HL-60/S4 treated with retinoic acid at 250 ng/mL for 4 days and 3 days (cell line): Measurements from ENCODE around the gene COL24A1.
"Not testable (repeated sequence)": the region's sequence is repeated elsewhere in the genome, so short reads cannot be mapped to it uniquely, and the experiment has no call there.

Source experiments
- in situ Hi-C: fragments of 300-500 bp; cut with MboI; formaldehyde crosslinking; loops from 2 replicates; pipeline ENCODE4 v1.7.0; 2022; ENCODE audit warnings: low sequenced_read_pairs

Gene COL24A1

GRCh38 chr1:86153836-86154235 is 2.7 kb downstream of the COL24A1 start:
- in situ Hi-C loops: no loop called here

- in situ Hi-C loops: no loop called here
Observed at GRCh38 chr1:86152887-86153286, 3.7 kb downstream of the COL24A1 start.

- in situ Hi-C loops: no loop called here
Observed at GRCh38 chr1:86151427-86151826, 5.1 kb downstream of the COL24A1 start.

GRCh38 chr1:86150553-86151055 is 6.0 kb downstream of the COL24A1 start:
- in situ Hi-C loops: no loop called here

- in situ Hi-C loops: no loop called here
Observed at GRCh38 chr1:86149591-86149990, 7.0 kb downstream of the COL24A1 start.

GRCh38 chr1:86147755-86148154 is 8.8 kb downstream of the COL24A1 start:
- in situ Hi-C loops: no loop called here

- in situ Hi-C loops: no loop called here
Observed at GRCh38 chr1:86146566-86146965, 10.0 kb downstream of the COL24A1 start.

GRCh38 chr1:86140281-86140880 is 16.2 kb downstream of the COL24A1 start:
- in situ Hi-C loops: no loop called here

- in situ Hi-C loops: no loop called here
Observed at GRCh38 chr1:86138746-86139145, 17.8 kb downstream of the COL24A1 start.

- in situ Hi-C loops: no loop called here
Observed at GRCh38 chr1:86137436-86137835, 19.1 kb downstream of the COL24A1 start.

GRCh38 chr1:86119214-86119764 is 37.3 kb downstream of the COL24A1 start:
- in situ Hi-C loops: no loop called here

GRCh38 chr1:86114816-86115400 is 41.7 kb downstream of the COL24A1 start:
- in situ Hi-C loops: no loop called here

GRCh38 chr1:86114236-86114635 is 42.3 kb downstream of the COL24A1 start:
- in situ Hi-C loops: no loop called here

- in situ Hi-C loops: not testable (repeated sequence)
Observed at GRCh38 chr1:86111590-86111989, 45.0 kb downstream of the COL24A1 start.

- in situ Hi-C loops: no loop called here
Observed at GRCh38 chr1:86110451-86111129, 46.0 kb downstream of the COL24A1 start.

- in situ Hi-C loops: no loop called here
Observed at GRCh38 chr1:86105533-86105866, 51.1 kb downstream of the COL24A1 start.

- in situ Hi-C loops: no loop called here
Observed at GRCh38 chr1:86104606-86105532, 51.7 kb downstream of the COL24A1 start.

- in situ Hi-C loops: no loop called here
Observed at GRCh38 chr1:86101616-86102015, 55.0 kb downstream of the COL24A1 start.

GRCh38 chr1:86100401-86100800 is 56.2 kb downstream of the COL24A1 start:
- in situ Hi-C loops: no loop called here

- in situ Hi-C loops: no loop called here
Observed at GRCh38 chr1:86089765-86090164, 66.8 kb downstream of the COL24A1 start.
